Type B pancreatic cell (in vitro differentiated cells): ENCODE measurements around the gene TASOR2. TPM values are rescaled to one million over a fixed set of nuclear protein-coding genes. Genes with fewer than 3 reads are reported as not detected.

Source experiments
- DNase-seq: peaks from one replicate; pipeline ENCODE4 v3.0.0; 2021; ENCODE audit warnings: mixed read lengths; ENCODE audit not compliant: unreplicated experiment; ENCODE audit errors: extremely low spot score
- H3K27ac Mint-ChIP-seq: 2 replicates; pipeline ENCODE4 v1.8.0; 2021; ENCODE audit warnings: mild to moderate bottlenecking, mixed read lengths
- H3K27me3 Mint-ChIP-seq: 2 replicates; pipeline ENCODE4 v1.8.0; 2021; ENCODE audit warnings: mixed read lengths
- H3K36me3 Mint-ChIP-seq: 2 replicates; pipeline ENCODE4 v1.8.0; 2021; ENCODE audit warnings: mixed read lengths
- H3K4me1 Mint-ChIP-seq: one replicate; pipeline ENCODE4 v1.8.0; 2021; ENCODE audit warnings: mixed read lengths; ENCODE audit not compliant: unreplicated experiment
- H3K4me3 Mint-ChIP-seq: 2 replicates; pipeline ENCODE4 v1.8.0; 2021; ENCODE audit warnings: mild to moderate bottlenecking, mixed read lengths
- H3K9me3 Mint-ChIP-seq: 2 replicates; pipeline ENCODE4 v1.8.0; 2021; ENCODE audit warnings: mixed read lengths
- CTCF ChIP-seq: fragments of 200-600 bp; sonication (generic); conservative IDR thresholded peaks from 2 replicates; pipeline ENCODE4 v1.5.0; 2021; ENCODE audit warnings: antibody characterized with exemption, mild to moderate bottlenecking
- total RNA-seq: library from RNA; stranded (reverse); gene quantifications from 2 replicates; pipeline ENCODE4 v1.2.1, GENCODE V29; 2021; ENCODE audit warnings: low replicate concordance

TASOR2 gene
- total RNA-seq, 1 donor from 2014 or later, result 70.1 TPM

GRCh38 chr10:5730766-5731165 is 46.1 kb downstream of the TASOR2 start:
- Mint-ChIP-seq H3K4me1 (no peaks in the 10 kb centered on the region), H3K4me3 (no peak overlapping the region), H3K36me3 (peaks cover 31% of the 10 kb centered on the region), H3K9me3 (no peaks in the 10 kb centered on the region), H3K27ac (no peak overlapping the region), H3K27me3 (no peaks in the 10 kb centered on the region)
- no peak for TF ChIP-seq CTCF
- no peak for DNase-seq

DNA sequence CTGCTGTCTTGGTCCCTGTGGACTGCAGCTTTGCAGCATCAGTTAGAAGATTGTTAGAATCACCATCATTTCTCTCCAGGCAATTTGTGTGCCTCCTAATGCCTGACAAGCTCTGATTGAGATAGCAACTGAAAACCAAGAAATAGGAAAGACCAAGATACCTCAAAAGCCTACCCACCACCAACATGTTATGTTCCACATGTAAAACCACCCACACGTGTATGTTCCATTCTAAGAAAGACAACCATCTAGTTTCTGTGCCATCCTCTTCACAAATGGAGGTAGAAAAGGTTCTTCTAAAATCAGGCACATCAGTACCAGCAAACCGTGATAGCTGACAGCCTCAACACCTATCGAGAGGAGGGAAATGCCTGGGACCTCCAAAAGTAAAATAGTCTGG is 46.9 kb downstream of the TASOR2 start:
- no peak overlapping the region for H3K27ac Mint-ChIP-seq
- H3K36me3 Mint-ChIP-seq, result peaks cover 30% of the 10 kb centered on the region

DNA sequence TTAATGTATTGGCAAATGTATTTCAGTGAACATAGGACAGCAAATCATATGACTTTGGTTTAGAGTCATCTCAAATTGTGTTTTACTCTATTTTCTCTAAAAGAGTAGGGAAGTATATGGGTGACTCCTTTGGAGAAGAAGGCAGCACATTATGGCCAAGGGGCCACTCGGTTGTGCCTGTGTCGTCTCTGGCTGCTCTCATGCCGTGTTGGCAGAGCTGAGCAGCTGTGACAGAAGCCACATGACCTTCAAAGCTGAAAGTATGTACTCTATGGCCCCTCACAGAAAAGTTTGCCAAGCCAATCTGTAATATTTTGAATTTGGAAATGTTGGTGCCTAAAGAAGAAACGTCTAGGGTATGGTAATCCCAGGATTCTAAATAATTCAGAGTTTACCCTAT is 47.5 kb downstream of the TASOR2 start:
- no peaks in the 10 kb centered on the region for H3K9me3 Mint-ChIP-seq
- H3K4me3 Mint-ChIP-seq, result no peak overlapping the region
- TF ChIP-seq CTCF, result no peak
- DNase-seq, result no peak
- H3K36me3 Mint-ChIP-seq, result peaks cover 28% of the 10 kb centered on the region
- no peak overlapping the region for H3K27ac Mint-ChIP-seq
- H3K27me3 Mint-ChIP-seq, result no peaks in the 10 kb centered on the region
- peaks cover under 1% of the 10 kb centered on the region for H3K4me1 Mint-ChIP-seq

More for the DNA sequence above, 46.9 kb downstream of the TASOR2 start:
- Mint-ChIP-seq H3K27me3 (no peaks in the 10 kb centered on the region), H3K4me1 (no peaks in the 10 kb centered on the region), H3K9me3 (no peaks in the 10 kb centered on the region), H3K4me3 (no peak overlapping the region)
- no peak for TF ChIP-seq CTCF
- no peak for DNase-seq

Other genes with a start within 250 kb of the TASOR2 start
- not detected in 2 replicates for gene CALML5, start 185.3 kb upstream of the TASOR2 start, total RNA-seq
- not detected in 2 replicates for gene CALML3, start 159.9 kb upstream of the TASOR2 start, total RNA-seq
- gene ASB13, start 18.2 kb upstream of the TASOR2 start, total RNA-seq, result 13.9 and 28.2 TPM in 2 replicates
- gene GDI2, start 128.6 kb downstream of the TASOR2 start, total RNA-seq, result 245 TPM in 2 replicates
- 6.7 and 15.3 TPM in 2 replicates for gene ANKRD16, start 205.1 kb downstream of the TASOR2 start, total RNA-seq
- gene FBH1, start 205.4 kb downstream of the TASOR2 start, total RNA-seq, result 73.0 TPM in 2 replicates